Activated CD4-positive, alpha-beta T cell treated with anti-CD3 and anti-CD28 coated beads for 1 hour (primary cell): Measurements from ENCODE around the gene SLIT1.

Source experiments
- DNase-seq: peaks from one replicate; pipeline ENCODE4 v3.0.0-alpha.2; 2020

SLIT1 gene

DNA sequence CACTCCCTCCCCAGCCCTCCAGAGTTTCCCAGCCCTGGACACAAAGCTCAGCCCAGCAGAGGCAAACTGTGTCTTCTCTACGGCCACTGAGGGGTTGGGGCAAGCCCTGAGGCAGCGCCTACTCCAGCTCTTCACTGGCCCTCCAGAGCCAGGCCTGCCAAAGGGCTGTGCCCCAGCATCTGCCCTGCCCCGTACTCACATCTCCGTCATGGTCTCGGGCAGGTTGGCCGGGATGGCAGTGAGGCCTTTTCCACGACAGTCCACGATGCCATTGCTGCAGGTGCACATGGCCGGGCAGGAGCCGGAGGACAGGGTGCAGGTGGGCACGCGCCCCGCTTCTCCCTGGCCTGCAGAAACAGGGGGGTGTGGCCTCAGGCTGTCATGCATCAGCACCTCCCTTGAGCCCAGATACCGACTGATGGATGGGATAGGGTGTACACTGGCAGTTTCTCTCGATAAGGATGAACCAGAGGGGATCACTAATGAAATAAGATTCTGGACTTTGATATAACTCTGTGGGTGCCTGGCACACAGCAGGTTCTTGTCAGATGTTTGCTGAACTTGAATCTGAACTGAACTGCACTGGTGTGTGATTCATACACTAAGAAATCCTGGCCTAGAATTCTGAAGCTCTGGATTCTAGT lies 125.2 kb downstream of the SLIT1 start:
- no peak for DNase-seq

DNA sequence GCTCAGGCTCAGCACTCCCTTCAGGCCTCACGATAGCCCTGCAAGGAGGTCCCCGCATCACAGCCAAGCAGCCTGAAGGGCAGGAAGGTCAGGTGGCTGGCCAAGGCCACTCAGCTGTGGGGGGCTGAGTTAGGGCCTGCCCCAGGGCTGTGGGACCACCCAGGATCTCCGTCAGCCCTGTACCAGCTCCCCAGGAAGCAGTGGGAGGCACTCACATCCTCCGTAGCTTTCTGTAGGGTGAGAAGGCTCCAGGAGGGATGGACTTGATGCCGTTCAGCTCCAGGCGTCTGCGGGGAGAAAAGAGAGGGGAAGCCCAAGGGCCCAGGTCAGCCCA lies 125.9 kb downstream of the SLIT1 start:
- no peak for DNase-seq

- DNase-seq, result no peak
Observed at GRCh38 chr10:97059006-97059871, 126.5 kb downstream of the SLIT1 start.

GRCh38 chr10:97058521-97058920 lies 127.2 kb downstream of the SLIT1 start:
- no peak for DNase-seq

GRCh38 chr10:97057491-97058235 lies 128.1 kb downstream of the SLIT1 start:
- DNase-seq, result no peak

GRCh38 chr10:97056003-97056630 lies 129.6 kb downstream of the SLIT1 start:
- DNase-seq, result no peak

GRCh38 chr10:97053276-97053675 lies 132.5 kb downstream of the SLIT1 start:
- DNase-seq, result no peak

- DNase-seq, result no peak
Observed at GRCh38 chr10:97050956-97051496, 134.7 kb downstream of the SLIT1 start.

DNA sequence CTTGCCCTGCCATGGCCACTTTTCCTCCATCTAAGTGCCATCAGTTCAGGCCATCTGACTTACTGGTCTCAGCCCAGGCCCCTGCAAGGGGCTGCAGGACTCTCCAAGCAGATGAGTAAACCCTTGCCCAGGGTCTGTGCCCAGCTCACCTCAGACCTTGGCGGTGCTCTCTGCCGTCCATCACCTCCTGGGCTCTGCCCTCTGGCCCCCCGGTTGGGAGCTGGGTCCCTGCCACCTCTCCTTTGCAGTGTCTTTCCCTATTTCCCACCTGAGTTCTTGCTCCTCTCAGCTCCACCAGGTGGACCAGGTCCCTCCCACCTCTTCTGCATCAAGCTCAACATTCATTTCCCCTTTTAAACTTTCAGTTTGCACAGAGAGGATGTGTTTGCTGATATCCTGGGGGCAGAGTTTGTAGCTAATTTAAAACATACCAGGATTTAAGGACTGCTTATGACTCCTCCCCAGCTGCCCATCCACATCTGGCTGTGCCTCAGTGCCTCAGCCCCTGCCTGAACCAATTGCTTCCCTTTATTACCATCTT lies 135.5 kb downstream of the SLIT1 start:
- no peak for DNase-seq

DNA sequence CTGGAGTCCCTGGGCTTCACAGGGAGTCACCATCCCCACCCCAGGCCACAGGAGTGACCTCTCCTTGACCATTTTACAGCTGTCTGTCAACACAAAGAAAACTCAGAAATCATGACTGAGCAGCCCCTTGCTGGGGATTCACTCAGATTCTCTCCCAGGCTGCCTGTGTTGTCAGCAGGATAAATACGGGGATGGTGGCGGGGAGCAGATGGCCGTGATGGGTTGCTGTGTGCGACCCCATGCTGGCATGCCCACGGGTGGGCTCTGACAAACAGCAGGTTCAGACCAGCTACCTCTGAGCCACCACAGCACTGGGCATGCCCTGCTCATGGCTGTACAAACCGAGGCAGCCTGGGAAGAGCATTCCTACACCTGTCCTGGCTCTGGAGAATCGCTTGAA lies 136.1 kb downstream of the SLIT1 start:
- DNase-seq, result no peak

- DNase-seq, result no peak
Observed at GRCh38 chr10:97048649-97049427, 136.9 kb downstream of the SLIT1 start.

- DNase-seq, result no peak
Observed at GRCh38 chr10:97047788-97048187, 138.0 kb downstream of the SLIT1 start.

DNA sequence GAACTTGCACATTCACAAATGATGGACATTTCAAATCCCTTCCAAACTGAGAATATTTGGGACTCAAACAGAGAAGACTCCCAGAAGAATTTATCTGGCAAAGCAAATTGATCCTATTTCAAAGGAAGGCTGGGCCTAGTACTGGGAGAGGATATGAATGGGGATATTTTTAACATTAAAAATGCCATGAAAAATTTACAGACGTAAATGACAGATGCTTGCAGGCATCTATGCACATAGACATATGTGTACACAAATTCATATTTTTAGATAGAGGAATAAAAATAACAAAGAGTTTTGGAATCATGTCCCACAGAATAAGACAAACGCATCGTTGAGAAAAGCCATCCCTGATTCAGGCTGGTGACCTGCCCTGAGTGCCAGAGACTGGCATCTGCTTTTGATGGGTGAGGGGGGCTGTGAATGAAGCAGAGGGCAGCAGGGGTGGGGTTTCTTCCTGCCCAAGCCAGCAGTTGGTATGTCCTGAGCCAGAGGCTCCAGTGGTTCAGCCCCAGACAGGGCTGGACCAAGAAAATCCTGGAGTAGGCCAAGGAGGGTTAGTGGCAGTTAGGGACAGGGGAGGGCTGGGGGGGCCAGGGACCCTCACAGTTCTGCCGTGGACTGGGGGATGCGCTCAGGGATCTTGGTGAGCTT lies 138.5 kb downstream of the SLIT1 start:
- no peak for DNase-seq

GRCh38 chr10:97046456-97047082 lies 139.2 kb downstream of the SLIT1 start:
- DNase-seq, result no peak

DNA sequence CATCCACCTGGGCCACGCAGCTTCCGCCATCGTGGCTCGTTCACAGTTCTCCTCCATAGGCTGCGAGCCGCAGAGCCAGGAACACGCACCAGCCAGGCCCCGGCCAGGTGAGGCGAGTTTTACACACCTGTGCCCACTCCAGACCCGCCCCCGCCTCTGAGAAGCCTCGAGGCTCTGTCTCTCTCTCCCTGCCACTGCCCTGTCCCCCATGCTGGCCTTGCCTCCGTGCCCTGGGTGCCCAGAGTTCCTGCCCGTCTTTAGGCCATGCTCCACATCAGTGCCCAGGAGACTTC lies 142.2 kb downstream of the SLIT1 start:
- no peak for DNase-seq

- no peak for DNase-seq
Observed at GRCh38 chr10:97042716-97043562, 142.8 kb downstream of the SLIT1 start.

- no peak for DNase-seq
Observed at GRCh38 chr10:97042081-97042480, 143.7 kb downstream of the SLIT1 start.

- DNase-seq, result no peak
Observed at GRCh38 chr10:97040706-97041105, 145.1 kb downstream of the SLIT1 start.

DNA sequence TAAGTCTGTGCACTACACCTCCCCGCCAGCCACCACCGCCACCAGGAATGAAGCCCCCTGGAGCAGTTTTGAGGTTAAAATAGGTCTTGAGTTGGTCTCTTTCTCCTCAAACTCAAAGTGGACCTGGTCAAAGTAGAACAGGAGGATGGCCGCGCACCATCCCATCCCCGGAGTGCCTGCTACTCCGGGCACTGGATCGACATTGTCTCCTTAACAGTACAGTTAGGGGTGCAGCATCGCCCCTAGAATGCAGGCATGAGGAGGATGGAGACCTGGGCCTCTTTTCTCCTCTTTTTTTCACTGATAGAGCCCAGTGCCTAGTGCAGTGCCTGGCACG lies 145.5 kb downstream of the SLIT1 start:
- DNase-seq, result no peak

GRCh38 chr10:97039538-97040247 lies 146.1 kb downstream of the SLIT1 start:
- no peak for DNase-seq
